Dermis microvascular lymphatic vessel endothelial cell (primary cell): ENCODE data around the gene PPAN. TPM values are rescaled to one million over a fixed set of nuclear protein-coding genes. Genes with fewer than 3 reads are reported as not detected.

Experiments used
- DNase-seq, 2 donors: peaks; one replicate each; pipeline versions ENCODE4 v3.0.0 to v3.0.0-alpha.2; 2010; ENCODE audit warnings: low read depth in 2 of 2
- total RNA-seq: library from RNA; depleted of rRNA; stranded (reverse); fragments of >200 nt; gene quantifications from 2 replicates; pipeline ENCODE4 v1.2.1, GENCODE V29; 2014

The PPAN gene, protein sequence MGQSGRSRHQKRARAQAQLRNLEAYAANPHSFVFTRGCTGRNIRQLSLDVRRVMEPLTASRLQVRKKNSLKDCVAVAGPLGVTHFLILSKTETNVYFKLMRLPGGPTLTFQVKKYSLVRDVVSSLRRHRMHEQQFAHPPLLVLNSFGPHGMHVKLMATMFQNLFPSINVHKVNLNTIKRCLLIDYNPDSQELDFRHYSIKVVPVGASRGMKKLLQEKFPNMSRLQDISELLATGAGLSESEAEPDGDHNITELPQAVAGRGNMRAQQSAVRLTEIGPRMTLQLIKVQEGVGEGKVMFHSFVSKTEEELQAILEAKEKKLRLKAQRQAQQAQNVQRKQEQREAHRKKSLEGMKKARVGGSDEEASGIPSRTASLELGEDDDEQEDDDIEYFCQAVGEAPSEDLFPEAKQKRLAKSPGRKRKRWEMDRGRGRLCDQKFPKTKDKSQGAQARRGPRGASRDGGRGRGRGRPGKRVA
- 16.3 and 20.4 TPM in 2 replicates for total RNA-seq

DNA sequence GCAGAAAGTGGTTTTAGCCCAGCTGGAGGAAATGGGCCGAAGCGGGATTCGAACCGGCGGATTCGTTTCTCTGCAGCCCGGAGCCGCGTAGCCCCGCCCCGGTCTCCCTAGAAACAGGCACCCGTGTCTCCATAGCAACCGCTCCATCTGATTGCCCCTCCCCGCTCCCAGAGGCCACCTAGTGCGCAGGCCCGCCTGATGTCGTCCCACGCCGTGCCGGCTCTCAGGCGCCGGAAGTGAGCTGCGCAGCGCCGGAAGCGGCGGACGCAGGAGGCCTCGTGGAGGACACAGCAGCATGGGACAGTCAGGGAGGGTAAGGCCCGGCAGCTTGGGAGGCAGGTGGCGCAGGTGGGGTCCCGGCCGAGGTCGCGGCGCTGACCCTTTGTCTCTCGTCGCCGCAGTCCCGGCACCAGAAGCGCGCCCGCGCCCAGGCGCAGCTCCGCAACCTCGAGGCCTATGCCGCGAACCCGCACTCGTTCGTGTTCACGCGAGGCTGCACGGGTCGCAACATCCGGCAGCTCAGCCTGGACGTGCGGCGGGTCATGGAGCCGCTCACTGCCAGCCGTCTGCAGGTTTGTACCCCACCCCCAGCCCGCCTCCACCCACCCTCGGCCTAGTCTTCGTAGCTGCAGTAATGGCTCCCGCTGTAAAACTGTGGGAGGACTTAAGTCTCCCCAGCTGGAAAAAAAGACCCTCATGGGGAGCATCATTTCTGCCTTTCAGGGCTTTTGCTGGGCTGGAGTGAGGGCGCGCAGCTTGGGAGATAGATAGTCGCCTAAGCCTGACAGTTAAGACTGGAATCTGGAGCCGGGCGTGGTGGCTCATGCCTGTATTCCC is at the start of gene PPAN:
PPAN (plus strand) TSS at position 263 of the 837 bp plus-strand sequence; CDS start at position 296, 33 bp downstream.
- peak; percentile 96 to 99 for DNase-seq

DNA sequence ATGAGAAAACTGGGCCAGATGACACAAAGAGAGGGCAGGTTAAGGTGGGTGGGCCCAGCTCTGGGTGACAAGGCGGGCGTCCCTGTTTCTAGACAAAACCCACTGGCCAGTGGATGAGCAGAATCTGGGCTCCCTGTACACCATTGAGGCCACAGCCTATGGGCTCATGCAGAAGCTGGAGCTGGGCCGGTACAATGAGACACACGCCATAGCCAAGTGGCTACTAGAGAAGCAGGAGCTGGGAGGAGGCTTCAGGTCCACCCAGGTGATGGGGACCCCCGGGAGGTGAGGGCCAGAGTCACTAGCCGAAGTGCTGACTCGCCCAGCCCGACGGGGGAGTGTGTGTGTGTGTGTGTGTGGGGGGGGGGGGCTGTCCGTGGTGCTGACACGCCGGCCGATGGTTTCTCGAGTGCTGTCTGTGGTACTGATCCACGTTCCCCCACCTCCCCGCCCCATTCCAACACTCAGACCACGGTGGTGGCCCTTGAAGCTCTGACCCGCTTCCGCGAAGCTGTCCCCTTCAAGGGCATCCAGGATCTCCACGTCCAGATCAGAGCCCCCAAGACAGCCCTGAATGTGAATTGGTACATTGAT is 44.3 kb upstream of the PPAN start:
- peak in 1 of 2 donors; percentile 16 for DNase-seq

GRCh38 chr19:10068205-10068604 is 38.0 kb upstream of the PPAN start:
- DNase-seq = no peak

GRCh38 chr19:10069046-10069445 is 37.1 kb upstream of the PPAN start:
- DNase-seq = no peak

DNA sequence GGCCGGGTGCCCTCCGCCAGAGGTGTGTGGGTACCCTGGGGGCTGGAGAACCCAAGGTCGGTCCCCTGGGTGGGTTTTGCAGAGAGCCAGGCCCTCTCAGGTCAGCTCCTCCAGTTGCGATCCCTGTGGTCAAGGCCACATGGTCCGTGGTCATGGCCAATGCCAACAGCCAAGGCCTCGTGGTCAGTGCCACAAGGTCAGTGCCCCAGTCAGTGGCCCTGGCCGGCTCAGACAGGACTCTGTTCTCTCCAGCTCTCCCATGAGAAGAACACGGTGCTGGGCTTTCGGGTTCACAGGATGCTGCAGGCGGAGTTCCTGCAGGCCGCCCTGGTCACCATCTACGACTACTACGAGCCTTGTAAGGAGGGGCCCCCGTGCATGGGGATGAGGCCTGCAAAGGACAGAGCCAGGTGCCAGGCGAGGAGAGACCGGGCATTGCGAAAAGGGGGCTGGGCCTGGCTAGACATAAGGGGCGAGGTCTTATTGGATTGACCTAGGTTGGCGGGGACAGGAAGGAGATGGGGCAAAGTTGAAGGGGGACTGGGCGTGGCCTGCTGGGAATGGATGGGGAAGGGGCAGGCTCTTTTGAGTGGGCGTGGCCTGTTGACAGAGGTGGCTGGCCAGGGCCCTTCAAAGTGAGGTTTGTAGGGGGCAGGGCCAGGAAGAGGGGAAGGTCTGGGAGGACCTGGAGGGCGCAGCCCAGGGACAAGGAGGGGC is 35.3 kb upstream of the PPAN start:
- no peak for DNase-seq

DNA sequence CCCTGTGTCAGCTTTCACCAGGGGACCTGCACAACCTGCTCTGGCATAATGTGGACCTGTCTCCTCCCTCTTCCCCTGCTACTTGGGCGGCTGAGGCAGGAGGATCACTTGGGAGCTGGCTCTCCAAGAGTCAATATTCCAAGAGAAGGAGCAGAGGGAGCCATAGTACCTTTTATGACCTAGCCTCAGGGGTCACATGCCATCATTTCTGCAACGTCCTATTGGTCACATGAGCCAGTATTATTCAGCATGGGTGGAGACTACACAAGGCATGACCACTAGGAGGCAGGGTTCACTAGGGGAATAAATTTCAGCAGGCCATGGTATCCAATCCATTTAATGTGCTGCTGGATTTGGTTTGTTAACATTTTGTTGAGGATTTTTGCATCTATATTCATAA is 32.0 kb upstream of the PPAN start:
- DNase-seq = peak in 1 of 2 donors; percentile 41

DNA sequence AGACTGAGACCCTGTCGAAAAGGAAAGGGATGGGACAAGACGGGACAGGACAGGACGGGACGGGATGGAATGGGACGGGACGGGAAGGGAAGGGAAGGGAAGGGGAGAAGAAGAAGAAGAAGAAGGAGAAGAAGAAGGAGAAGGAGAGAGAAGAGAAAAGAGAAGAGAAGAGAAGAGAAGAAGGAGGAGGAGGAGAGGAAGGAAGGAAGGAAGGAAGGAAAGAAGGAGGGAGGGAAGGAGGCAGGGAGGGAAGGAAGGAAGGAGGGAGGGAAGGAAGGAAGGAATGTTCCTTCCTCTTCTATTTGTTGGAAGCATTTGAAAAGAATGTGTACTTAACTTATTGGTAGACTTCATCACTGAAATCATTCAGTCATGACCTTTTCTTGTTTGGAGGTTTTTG is 29.6 kb upstream of the PPAN start:
- no peak for DNase-seq

- no peak for DNase-seq
These were observed 27.8 kb upstream of the PPAN start for GRCh38 chr19:10078329-10078728.

GRCh38 chr19:10079031-10079453 is 27.1 kb upstream of the PPAN start:
- no peak for DNase-seq

DNA sequence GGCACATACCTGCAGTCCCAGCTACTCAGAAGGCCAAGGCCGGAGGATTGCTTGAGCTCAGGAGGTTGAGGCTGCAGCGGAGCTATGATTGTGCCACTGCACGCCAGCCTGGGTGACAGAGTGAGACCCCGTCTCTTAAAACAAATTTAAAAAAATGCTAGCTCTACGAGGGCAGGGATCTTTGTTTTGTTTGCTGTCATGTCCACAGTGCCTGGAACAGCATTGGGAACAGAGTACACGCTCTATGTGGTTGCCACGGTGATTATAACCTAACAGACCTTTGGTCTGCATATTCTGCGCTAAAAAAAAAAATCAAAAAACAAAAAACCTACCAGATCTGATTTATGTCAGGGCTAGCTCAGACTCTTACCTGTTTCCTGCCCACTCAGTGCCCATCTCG is 22.3 kb upstream of the PPAN start:
- no peak for DNase-seq

DNA sequence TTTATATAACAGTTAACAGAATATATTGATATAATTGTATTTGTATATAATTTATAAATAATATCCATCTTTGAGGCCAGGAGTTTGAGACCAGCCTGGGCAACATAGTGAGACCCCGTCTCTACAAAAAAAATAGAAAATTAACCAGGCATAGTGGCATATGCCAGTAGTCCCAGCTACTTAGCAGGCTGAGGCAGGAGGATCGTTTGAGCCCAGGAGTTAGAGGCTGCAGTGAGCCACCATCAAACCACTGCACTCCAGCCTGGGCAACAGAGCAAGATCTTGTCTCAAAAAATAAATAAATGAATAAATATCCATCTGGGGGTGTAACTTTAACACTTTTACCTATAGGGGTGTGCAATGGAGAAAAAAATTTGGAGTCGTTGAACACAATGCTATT is 21.4 kb upstream of the PPAN start:
- DNase-seq = no peak

DNA sequence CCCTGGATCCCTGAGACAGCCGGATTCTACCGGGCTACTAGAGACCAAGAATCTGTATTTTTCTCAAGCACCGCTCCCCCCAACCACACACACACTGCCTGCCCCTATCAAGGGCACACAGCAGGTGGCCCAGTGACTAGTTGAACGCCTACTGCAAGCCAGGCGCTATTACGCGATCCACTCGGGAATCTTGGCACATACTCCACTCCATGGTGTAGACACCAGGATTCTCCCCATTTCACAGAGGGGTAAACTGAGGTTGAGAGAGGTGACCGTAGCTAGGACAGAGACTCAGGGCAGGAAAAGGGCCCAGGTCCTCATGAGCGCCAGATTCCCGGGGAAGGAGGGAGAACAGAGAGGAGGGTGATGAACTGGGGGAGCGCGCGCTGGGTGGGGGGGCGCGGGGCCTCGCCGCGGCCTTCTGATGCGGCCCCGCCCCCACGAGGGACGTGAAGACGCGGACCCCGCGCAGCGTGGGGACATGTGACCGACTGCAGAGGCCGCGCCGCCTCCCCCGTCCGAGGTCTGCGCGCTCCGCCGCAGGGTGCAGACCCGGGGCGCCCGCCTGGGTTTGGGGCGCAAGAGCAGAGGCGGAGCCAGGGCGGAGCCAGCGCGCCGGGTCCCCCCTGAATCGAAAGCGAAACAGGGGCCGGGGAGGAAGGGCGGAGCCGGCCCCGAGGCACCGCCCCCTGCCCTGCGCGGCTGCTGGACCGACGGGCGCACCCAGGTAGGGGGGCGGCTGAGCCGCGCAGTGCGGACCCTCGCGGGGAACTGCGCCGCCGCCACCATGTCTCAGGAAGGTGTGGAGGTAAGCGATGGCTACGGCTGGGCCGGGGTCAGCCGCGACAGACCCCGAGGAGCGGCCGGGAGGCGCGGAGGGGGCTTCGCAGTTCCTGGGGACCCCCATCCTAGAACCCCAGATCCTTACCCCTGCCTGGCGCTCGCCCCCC is 20.2 kb upstream of the PPAN start, which contains the start of gene SHFL:
SHFL (plus strand) TSS at position 677 of the 950 bp plus-strand sequence; CDS start at position 788, 111 bp downstream.
- peak; percentile 27 to 55 for DNase-seq

- no peak for DNase-seq
These were observed 19.5 kb upstream of the PPAN start for GRCh38 chr19:10086591-10087192.

DNA sequence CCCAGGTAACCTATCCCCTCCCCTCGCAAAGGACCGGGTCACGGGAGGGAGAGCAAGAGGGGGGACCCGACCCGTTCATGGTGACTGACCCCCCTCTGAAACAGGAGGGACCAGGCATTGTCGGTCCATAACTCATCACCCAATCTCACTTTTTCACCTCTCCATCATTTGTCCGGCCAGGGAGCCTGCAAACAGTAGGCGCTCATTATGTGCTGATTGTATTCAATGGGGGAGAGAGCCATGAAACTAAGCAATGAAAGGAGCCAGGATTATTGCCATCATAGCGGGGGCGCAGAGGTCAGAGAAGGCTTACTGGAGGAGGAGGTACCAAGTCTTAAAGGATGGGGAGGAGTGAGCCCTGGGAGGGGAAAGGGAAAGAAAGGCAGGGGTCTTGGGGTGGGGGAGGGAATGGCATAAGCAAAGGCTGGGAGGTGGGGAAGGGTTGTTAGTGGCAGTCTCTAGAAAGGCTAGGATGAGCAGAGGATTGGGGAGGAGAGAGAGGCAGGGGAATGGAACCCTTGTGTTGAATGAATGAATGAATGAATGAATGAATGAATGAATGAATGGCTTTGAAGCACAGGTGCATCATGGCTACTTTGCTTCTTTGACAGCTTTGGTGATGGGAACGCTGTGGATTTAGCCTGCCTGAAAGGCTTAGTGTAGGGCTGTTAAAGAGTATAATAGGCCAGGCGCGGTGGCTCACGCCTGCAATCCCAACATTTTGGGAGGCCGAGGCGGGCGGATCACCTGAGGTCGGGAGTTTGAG is 18.7 kb upstream of the PPAN start:
- no peak for DNase-seq

- DNase-seq = no peak
These were observed 17.1 kb upstream of the PPAN start for GRCh38 chr19:10088949-10089554.

DNA sequence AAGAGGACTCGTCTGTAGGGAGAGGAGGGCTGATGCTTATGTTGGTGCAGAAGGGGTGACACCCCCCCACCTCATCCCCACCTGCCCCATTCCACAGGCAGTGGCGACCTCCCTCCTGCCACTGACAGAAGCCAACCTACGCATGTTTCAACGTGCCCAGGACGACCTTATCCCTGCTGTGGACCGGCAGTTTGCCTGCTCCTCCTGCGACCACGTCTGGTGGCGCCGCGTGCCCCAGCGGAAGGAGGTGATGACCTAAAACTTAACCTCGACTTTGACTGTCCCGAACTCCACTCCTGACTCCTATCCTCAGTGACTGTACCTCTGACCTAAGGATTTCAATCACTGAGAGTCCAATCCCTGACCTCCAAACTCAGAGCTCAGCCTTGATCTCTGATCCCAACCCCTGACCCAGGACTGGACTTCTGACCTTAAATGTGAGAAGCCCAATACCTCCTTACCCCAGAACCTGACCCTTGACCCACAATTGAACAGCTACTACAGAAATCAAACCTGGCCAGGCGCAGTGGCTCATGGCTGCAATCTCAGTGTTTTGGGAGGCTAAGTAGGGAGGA is 16.3 kb upstream of the PPAN start:
- no peak for DNase-seq

DNA sequence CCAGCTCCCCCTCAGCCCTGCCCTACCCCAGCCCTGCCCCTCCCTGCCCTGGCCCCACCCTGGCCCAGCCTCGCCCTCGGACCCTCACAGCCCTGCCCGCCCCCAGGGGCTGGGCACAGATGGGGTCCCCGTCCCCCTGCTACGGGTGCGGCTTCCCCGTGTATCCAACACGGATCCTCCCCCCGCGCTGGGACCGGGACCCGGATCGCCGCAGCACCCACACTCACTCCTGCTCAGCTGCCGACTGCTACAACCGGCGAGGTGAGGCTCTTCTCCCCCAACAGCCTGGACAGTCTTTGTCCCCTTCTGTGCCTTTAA is 14.8 kb upstream of the PPAN start:
- no peak for DNase-seq

GRCh38 chr19:10091895-10092641 is 14.1 kb upstream of the PPAN start:
- no peak for DNase-seq
